Mucosa of rectum (tissue), 2 donors: ENCODE results near the gene UGT1A4.

Source experiments
- H3K27ac ChIP-seq, 2 donors: one replicate each; pipeline ENCODE4 v1.7.0; 2013; ENCODE audit warnings: inconsistent platforms in 2 of 2, low read depth in 2 of 2, low read length in 2 of 2
- H3K27me3 ChIP-seq, 2 donors: one replicate each; pipeline ENCODE4 v1.7.0; 2013; ENCODE audit warnings: low read length in 2 of 2; ENCODE audit not compliant: control insufficient read depth in 2 of 2, insufficient read depth in 2 of 2
- H3K36me3 ChIP-seq, 2 donors: one replicate each; pipeline ENCODE4 v1.7.0; 2013; ENCODE audit warnings: low read length in 2 of 2; ENCODE audit not compliant: control insufficient read depth in 2 of 2, insufficient read depth in 2 of 2
- H3K4me1 ChIP-seq, 2 donors: one replicate each; pipeline ENCODE4 v1.7.0; 2013; ENCODE audit warnings: low read length in 2 of 2, mild to moderate bottlenecking in 1 of 2; ENCODE audit not compliant: control insufficient read depth in 2 of 2, insufficient read depth in 2 of 2
- H3K4me3 ChIP-seq, 2 donors: one replicate each; pipeline ENCODE4 v1.7.0; 2013; ENCODE audit warnings: low read length in 2 of 2
- H3K9ac ChIP-seq, 2 donors: one replicate each; pipeline ENCODE4 v1.7.0; 2013; ENCODE audit warnings: low read length in 2 of 2, low read depth in 1 of 2, mild to moderate bottlenecking in 1 of 2
- H3K9me3 ChIP-seq, 2 donors: one replicate each; pipeline ENCODE4 v1.7.0; 2013; ENCODE audit warnings: low read length in 2 of 2; ENCODE audit not compliant: control insufficient read depth in 2 of 2
- donor health status: healthy.
- donor health status: Normal muscosa, but diverticular disease.

Gene UGT1A4

DNA sequence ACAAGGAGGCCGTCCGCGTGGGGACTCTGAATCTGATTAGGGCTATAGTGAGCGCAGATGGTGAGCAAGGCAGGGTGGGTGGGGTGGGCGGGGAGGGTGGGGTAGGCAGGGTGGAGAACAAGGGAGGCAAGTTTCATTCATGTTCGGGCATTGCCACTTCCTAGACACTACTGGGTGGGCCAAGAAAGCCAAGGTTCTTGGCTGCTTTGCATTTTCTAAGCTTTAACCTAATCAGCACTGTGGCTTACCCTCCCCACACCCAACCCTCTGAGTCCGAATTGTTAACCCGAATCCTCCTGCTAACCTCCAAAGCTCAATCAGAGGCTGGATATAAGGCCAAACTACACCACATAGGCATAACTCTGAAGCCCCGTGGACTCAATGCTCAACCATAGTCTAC is 77.7 kb downstream of the UGT1A4 start:
- Histone ChIP-seq H3K9me3 (no peaks in the 10 kb centered on the region), H3K27me3 (peaks cover 0 to 3% of the 10 kb centered on the region in 2 donors), H3K4me1 (no peaks in the 10 kb centered on the region), H3K27ac (no peak overlapping the region), H3K36me3 (no peaks in the 10 kb centered on the region), H3K9ac (no peak overlapping the region), H3K4me3 (no peak overlapping the region)

DNA sequence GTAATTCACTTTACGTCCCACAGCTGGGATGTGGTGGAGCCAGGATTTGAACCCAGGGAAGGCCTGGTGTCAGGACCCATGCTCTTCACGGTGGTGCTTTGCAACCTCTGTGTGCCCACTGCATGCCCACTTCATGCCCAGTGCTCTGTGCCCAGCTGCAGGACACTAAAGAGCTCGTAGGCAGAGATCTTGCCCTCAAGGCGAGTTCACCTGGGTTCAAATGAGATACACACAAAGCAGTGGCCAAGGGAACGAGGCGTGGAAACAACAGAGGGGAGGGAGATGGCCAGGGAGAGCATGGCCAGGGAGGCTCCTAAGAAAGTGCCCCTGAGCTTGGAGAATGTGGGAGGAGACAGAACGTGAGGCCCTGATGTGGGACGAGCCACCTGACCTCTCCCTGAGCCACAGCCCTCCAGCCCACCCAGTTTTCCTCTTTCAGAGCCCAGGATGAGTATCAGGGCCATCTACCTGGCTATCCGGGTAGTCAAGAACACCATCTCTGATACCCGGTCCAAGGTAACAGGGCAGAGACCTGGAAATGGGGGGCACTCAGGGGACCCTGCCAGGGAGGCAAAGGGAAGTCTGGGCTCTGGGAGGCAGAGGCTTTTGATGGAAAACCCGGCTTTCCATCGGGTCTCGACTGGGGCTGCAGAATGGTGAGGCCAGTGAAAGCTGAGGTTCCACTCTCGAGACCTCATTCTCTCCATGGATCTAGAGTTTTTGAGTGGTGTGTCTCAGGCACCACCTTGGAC is 80.0 kb downstream of the UGT1A4 start:
- Histone ChIP-seq H3K36me3 (no peaks in the 10 kb centered on the region), H3K27ac (no peak overlapping the region), H3K4me3 (no peak overlapping the region), H3K9me3 (no peaks in the 10 kb centered on the region), H3K27me3 (peaks cover 0 to 4% of the 10 kb centered on the region in 2 donors), H3K4me1 (no peaks in the 10 kb centered on the region), H3K9ac (no peak overlapping the region)

- H3K27ac ChIP-seq, result no peak overlapping the region
- H3K36me3 ChIP-seq, result no peaks in the 10 kb centered on the region
- H3K4me3 ChIP-seq, result no peak overlapping the region
- H3K27me3 ChIP-seq, result peaks cover 0 to 9% of the 10 kb centered on the region in 2 donors
- no peaks in the 10 kb centered on the region for H3K9me3 ChIP-seq
- H3K9ac ChIP-seq, result no peak overlapping the region
- H3K4me1 ChIP-seq, result no peaks in the 10 kb centered on the region
Observed at GRCh38 chr2:233799087-233799665, 80.6 kb downstream of the UGT1A4 start.

DNA sequence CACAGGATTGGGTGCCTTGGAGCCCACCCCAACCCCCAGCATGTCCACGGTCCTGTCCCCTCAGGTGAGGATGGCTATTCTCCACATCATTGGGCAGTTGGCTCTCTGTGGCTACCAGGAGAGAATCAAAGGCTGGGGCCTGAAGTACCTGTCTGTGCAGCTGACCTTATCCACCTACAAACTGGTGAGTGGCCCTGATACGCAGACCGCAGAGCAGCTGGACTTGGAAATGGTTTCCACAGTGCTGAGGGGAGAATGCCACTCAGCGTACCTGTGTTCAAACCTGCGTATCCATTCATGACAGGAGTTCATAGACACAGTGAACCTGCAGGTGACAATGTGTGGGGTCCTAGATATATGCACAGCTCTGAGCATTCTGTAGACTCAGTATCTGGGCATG is 81.2 kb downstream of the UGT1A4 start:
- Histone ChIP-seq H3K27me3 (peaks cover 0 to 9% of the 10 kb centered on the region in 2 donors), H3K9ac (no peak overlapping the region), H3K9me3 (no peaks in the 10 kb centered on the region), H3K4me3 (no peak overlapping the region), H3K36me3 (no peaks in the 10 kb centered on the region), H3K4me1 (no peaks in the 10 kb centered on the region), H3K27ac (no peak overlapping the region)

- H3K27me3 ChIP-seq, result peaks cover 0 to 9% of the 10 kb centered on the region in 2 donors
- H3K4me3 ChIP-seq, result no peak overlapping the region
- no peaks in the 10 kb centered on the region for H3K36me3 ChIP-seq
- H3K9me3 ChIP-seq, result no peaks in the 10 kb centered on the region
- no peaks in the 10 kb centered on the region for H3K4me1 ChIP-seq
- no peak overlapping the region for H3K27ac ChIP-seq
- no peak overlapping the region for H3K9ac ChIP-seq
Observed at GRCh38 chr2:233800208-233800607, 81.7 kb downstream of the UGT1A4 start.

- Histone ChIP-seq H3K4me1 (no peaks in the 10 kb centered on the region), H3K27me3 (peaks cover 0 to 9% of the 10 kb centered on the region in 2 donors), H3K27ac (no peak overlapping the region), H3K9me3 (no peaks in the 10 kb centered on the region), H3K9ac (no peak overlapping the region), H3K36me3 (no peaks in the 10 kb centered on the region), H3K4me3 (no peak overlapping the region)
Observed at GRCh38 chr2:233801357-233802131, 83.0 kb downstream of the UGT1A4 start.

DNA sequence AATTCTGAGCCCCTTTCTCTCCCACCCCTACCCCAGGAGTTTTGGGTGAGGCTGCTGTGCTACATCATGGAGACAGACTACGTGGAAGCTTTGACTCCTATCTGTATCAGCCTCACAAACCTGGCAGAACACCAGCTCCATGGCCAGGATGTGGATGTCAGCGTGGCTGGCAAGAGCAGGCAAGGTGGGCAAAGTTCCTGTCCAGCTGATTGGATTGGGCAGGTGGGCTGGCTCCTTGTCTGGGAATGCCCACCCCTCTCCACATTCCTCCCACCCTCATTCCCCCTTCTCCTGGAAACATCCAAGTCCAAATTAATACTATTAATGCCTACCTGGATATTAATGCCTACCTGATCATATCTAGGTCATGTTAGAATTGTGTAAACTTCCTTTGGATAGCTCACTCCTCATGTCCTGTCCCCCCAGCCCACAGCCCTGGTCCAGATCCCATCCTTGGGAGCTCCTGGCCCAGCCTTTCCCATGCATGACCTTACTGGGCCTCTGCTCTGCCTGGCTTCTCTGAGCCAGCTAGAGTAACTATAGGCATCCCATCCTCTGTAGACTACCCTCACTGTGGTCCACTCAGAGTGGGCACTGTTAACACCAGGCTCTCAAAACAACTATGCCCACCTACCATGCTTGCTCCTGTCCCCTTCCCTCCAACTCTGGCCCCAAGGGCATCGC is 83.7 kb downstream of the UGT1A4 start:
- Histone ChIP-seq H3K4me3 (no peak overlapping the region), H3K36me3 (no peaks in the 10 kb centered on the region), H3K9me3 (no peaks in the 10 kb centered on the region)

GRCh38 chr2:233803292-233803911 is 84.9 kb downstream of the UGT1A4 start:
- no peaks in the 10 kb centered on the region for H3K9me3 ChIP-seq

More for the DNA sequence above, 83.7 kb downstream of the UGT1A4 start:
- Histone ChIP-seq H3K9ac (no peak overlapping the region), H3K27me3 (peaks cover 0 to 9% of the 10 kb centered on the region in 2 donors), H3K27ac (no peak overlapping the region), H3K4me1 (no peaks in the 10 kb centered on the region)

GRCh38 chr2:233803994-233804393 is 85.5 kb downstream of the UGT1A4 start:
- H3K27me3 ChIP-seq, result peaks cover 6 to 9% of the 10 kb centered on the region in 2 donors
- no peak overlapping the region for H3K9ac ChIP-seq
- no peak overlapping the region for H3K27ac ChIP-seq
- no peaks in the 10 kb centered on the region for H3K9me3 ChIP-seq
- no peak overlapping the region for H3K4me3 ChIP-seq
- no peaks in the 10 kb centered on the region for H3K4me1 ChIP-seq
- no peaks in the 10 kb centered on the region for H3K36me3 ChIP-seq

More at GRCh38 chr2:233803292-233803911, 84.9 kb downstream of the UGT1A4 start:
- no peaks in the 10 kb centered on the region for H3K4me1 ChIP-seq
- no peaks in the 10 kb centered on the region for H3K36me3 ChIP-seq
- H3K27ac ChIP-seq, result no peak overlapping the region
- no peak overlapping the region for H3K9ac ChIP-seq
- H3K4me3 ChIP-seq, result no peak overlapping the region
- peaks cover 3 to 9% of the 10 kb centered on the region in 2 donors for H3K27me3 ChIP-seq
